ENCODE measurements around the gene LRRC56. TPM values are rescaled to one million over a fixed set of nuclear protein-coding genes. Genes with fewer than 3 reads are reported as not detected.

Gene LRRC56
- total and polyA plus RNA-seq, 2 of the 13 experiments (the other 11 are each of a cell fraction or from before 2014, with no cell fraction given), result 0.11 to 0.29 TPM

- TF ChIP-seq ZNF646 (CRISPR knock-in tag; IDR thresholded peaks at IDR 0.05) (no peak), ZNF121 (CRISPR knock-in tag; IDR thresholded peaks at IDR 0.05) (no peak; the same call in 1 of the 2 replicates), RFX3 (CRISPR knock-in tag; IDR thresholded peaks at IDR 0.05) (no peak), HHEX (CRISPR knock-in tag; IDR thresholded peaks at IDR 0.05) (no peak), ZNF292 (CRISPR knock-in tag; IDR thresholded peaks at IDR 0.05; ENCODE audit: borderline replicate concordance, low read depth) (no peak), ZNF580 (CRISPR knock-in tag; IDR thresholded peaks at IDR 0.05; ENCODE audit: borderline replicate concordance, low read depth) (peak; percentile 12; the same call in 1 of the 2 replicates), TBP (CRISPR knock-in tag; IDR thresholded peaks at IDR 0.05) (no peak), ZNF772 (CRISPR knock-in tag; IDR thresholded peaks at IDR 0.05) (no peak), ZNF280B (CRISPR knock-in tag; IDR thresholded peaks at IDR 0.05; ENCODE audit: borderline replicate concordance) (no peak), ZNF512 (CRISPR knock-in tag; IDR thresholded peaks at IDR 0.05) (no peak), THAP9 (CRISPR knock-in tag; IDR thresholded peaks at IDR 0.05; ENCODE audit: borderline replicate concordance) (0 out of 2 replicates have a peak, but pooled peaks have one; percentile 48), ZNF329 (CRISPR knock-in tag; IDR thresholded peaks at IDR 0.05; ENCODE audit: low read depth) (no peak), MXI1 (IDR thresholded peaks at IDR 0.05; ENCODE audit: borderline replicate concordance, low read depth, low read length) (no peak), NR2F2 (IDR thresholded peaks at IDR 0.05; ENCODE audit: borderline replicate concordance, low read depth) (no peak), IRF2 (CRISPR knock-in tag; IDR thresholded peaks at IDR 0.05) (no peak), ZNF256 (CRISPR knock-in tag; conservative IDR thresholded peaks at IDR 0.05) (no peak), SP140L (CRISPR knock-in tag; IDR thresholded peaks at IDR 0.05; ENCODE audit: borderline replicate concordance) (no peak)
Measured at GRCh38 chr11:567629-568292, 30.4 kb downstream of the LRRC56 start (continued).
